ENCODE data around the gene ABCF2.

Gene ABCF2

DNA sequence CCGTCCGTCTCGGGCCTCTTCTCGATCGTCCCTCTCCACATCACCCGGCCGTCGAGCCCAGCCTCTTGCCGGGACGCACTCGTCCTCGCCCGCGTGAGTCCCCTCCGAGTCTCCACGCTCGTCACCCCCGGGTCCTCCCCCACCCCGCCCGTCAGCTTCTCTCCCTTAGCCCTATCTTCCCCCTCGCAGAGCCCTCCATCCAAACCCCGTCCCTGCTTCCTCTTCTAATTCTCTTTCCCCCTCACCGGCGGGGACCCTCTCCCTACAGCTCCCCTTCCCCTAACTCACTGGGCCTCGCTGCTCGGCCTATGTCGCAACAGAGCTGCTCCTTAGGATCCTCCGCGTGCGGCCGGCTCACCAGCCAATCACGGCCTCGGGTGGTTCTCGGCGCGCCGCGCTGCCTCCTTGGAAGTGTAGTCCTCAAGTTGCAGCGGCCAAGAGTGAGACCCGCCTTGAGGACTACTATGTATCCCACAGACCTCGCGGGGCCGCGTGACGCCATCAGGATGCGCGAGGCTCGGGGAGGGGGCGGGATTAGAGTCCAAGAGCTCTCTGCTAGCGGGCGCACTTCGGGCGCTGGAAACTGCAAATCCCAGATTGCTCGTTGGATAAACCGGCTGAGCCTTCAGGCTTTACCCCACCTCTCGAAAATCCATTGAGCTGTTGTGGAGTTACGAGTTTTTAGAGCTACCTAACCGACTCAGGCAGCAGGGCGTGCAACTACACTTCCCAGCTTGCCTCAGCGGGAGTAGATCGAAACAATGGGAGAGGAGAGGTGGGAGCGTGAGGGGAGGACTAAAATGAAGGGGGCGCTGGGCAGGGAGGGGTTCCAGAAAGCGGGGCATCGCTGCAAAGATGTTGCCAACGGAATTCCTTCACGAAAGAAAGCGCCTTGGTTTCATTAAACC lies at the start of gene ABCF2:
TSS of gene ABCF2 (minus strand) at position 331 of the 908 bp plus-strand sequence. CDS start 747 bp downstream, outside the sequence.
- peak; percentile 99 for DNase-seq

DNA sequence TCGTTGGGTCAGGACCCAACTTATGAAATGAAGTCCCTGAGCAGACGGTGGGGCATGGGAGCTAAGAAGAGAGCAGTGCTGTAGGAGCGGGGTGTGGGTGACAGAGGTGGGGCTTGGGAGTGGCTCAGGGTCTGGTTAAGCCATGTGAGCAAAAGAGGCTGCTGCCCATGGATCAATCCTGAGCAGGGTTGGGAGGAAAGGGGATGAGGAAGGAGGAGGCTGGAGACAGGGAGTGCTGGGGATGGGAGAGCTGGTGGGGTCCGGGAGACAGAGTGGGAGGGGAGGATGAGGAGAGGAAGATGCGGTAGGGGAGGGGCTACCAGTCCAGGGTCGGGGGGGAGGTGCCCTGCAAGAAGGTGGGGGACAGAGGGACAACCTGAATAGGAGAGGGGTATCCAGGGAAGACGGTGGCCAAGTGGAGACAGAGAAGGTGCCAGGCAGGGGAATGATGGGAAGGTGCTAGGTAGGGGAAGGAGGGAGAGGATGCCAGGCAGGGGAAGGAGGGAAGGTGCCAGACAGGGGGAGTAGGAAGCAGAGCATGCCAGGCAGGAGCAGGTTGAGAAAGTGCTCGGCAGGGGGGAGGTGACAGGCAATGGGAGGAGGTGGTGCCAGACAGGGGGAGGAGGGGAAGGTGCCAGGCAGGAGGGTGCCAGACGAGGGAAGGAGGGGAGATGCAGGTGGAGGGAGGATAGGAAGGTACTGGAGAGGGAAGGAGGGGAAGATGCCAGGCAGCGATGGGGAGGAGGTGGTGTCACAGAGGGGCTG lies 49.0 kb upstream of the ABCF2 start:
- no peak for DNase-seq

DNA sequence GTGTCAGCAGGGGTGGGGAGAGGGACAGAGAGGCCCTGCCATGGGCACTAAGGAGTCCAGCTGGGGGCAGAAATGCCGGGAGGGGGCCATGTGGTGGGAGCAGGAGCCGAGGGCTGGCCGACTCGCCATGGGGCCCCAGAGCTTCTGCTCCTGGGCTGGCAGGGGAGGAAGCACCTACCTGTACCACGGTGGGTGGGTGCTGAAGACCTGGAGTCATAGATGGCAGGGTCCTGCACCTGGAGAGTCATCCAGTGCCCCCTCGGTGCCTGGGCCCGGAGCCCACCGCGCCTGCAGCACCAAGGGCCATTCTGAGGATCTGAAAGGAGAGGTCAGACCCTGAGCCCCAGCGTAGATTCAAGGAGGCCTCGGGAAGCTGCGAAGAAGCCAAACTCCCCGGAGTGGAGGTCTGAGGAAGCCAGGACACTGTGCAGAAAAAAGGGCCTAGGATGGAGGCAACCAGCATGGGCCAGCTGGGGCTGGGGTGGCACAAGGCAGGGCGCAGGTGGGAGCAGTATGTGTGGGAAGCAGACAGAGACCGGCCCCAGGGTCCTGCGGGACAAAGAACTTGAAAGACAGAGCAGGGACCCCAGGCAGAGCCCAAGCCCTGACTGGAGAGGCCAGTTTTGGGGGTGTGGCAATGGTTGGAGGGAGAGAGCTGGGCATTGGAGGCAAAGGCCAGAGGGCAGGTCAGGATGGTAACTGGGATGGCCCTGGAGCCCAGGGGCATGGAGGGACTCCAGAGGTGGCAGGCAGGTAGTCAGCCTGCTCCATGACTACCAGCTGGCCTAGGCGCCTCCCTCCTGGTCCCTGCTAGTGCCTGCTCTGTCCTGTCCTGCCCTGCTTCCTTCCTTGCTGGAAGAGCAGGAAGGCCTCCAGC lies 48.2 kb upstream of the ABCF2 start:
- no peak for DNase-seq

- no peak for DNase-seq
These were observed 47.4 kb upstream of the ABCF2 start for GRCh38 chr7:151274396-151274795.

GRCh38 chr7:151273651-151274390 lies 46.8 kb upstream of the ABCF2 start:
- no peak for DNase-seq

DNA sequence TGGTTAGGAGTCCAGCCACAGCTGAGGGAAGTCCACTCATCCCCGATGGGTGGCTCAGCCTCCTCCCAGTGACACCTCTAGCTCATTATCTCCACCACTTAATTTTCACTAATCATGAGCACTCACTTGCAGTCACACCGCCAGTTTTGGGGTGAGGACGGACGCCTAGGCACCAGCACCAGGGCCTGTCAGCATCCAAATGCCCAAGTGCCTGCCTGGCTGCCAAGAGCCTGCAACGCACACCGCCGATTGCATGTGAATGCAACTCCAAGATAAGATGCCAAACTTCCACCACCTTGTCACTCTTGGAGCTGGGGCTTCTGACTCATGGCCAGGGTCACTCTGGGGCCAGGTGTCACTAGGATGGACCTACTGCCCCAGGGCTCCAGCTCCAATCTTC lies 45.9 kb upstream of the ABCF2 start:
- DNase-seq = no peak

GRCh38 chr7:151272405-151272804 lies 45.4 kb upstream of the ABCF2 start:
- DNase-seq = no peak

GRCh38 chr7:151271699-151272355 lies 44.8 kb upstream of the ABCF2 start:
- DNase-seq = no peak

GRCh38 chr7:151269511-151269910 lies 42.5 kb upstream of the ABCF2 start:
- DNase-seq = no peak

DNA sequence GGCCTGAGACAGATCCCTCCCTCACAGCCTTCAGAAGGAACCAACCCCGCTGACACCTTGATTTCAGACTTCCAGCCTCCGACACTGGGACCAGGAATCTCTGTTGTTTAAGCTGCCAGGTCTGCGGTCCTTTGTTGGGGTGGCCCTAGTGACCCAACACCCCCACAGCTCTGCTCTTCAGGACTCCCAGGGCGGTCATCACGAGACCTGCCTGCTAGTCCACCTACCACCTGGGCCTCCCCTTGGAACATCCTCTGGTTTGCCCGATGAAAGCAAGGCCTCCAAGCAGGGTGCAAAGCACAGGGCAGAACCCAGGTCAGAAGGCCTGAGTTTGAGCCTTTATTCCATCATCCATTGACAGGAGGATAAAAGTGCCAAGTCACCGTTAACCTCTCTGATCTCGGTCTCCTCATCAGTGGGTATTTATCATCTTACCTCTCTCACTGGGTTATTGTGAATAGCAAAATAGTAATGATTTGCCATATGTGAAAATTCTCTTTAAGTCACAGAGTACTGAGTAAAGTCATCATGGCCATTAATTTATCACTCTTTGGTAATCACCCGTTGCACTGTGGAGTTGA lies 38.4 kb upstream of the ABCF2 start:
- DNase-seq = no peak

DNA sequence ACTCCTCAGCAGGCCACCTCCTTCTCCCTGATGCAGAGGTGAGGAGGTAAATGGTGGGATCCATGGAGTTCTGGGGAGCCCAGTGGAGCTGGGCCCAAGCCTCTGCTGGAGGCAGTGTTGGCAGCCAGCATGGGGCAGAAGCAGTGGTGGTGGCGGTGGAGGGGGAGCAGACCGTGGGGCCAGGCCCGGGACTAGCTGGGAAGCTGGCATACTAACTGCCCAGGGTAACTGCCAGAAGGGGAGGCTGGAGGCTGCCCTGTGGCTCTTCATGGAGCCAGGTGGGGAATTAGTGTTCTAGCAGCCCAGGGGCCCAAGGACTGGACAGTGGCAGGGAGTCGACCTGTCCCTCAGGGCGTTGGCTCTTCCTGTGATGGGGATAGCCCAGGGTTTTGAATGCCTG lies 37.6 kb upstream of the ABCF2 start:
- no peak for DNase-seq

- DNase-seq = no peak
These were observed 34.5 kb upstream of the ABCF2 start for GRCh38 chr7:151261529-151261928.

DNA sequence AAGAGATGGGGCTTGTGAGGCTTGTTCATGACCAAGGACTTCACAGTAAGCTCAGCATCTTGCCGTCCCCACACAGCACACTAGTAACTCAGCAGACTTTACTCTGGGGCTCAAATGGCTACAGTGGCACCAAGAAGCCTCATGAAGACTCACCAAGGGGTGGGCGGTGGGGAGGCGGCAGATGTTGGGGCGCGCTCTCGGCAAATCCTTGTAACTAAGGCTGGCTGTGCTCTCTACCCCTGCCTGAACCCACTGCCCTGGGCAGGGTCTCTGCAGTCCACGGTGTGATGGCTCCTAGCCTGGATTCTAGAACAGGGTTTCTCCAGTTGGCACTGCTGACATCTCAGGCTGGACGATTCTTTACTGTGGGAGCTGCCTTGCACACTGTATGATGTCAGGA lies 33.9 kb upstream of the ABCF2 start:
- DNase-seq = no peak

- no peak for DNase-seq
These were observed 33.5 kb upstream of the ABCF2 start for GRCh38 chr7:151260471-151260870.

- DNase-seq = no peak
These were observed 31.0 kb upstream of the ABCF2 start for GRCh38 chr7:151257990-151258389.

DNA sequence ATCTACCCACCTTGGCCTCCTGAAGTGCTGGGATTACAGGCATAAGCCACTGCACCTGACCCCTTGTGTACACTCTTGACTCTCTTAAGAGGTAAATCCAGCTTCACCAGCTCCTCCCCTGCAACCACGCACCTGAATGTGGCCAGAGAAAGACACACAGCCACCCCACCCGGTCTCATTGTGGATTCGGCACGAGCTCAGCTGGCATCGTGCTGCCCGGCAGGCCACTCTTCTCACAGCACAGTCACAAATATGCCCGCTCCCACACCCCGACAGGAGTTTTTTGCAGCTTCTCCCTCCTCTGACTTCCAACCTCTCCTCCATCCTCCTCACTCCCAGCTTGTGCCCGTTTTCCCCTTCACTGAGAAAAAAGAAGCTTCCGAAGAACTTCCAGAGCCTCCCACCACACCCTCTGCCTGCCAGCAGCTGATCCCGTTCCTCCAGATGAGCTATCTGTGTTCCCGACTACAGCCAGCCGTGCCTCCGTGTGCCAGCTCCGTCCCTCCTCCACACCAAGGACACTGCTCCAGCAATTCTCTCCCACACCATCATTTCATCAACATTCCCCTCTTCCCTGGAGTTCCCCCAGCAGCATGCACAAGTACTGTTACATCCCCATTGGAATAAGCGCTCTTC lies 29.5 kb upstream of the ABCF2 start:
- DNase-seq = no peak

- no peak for DNase-seq
These were observed 28.4 kb upstream of the ABCF2 start for GRCh38 chr7:151255390-151255789.

GRCh38 chr7:151254851-151255250 lies 27.8 kb upstream of the ABCF2 start:
- DNase-seq = no peak

DNA sequence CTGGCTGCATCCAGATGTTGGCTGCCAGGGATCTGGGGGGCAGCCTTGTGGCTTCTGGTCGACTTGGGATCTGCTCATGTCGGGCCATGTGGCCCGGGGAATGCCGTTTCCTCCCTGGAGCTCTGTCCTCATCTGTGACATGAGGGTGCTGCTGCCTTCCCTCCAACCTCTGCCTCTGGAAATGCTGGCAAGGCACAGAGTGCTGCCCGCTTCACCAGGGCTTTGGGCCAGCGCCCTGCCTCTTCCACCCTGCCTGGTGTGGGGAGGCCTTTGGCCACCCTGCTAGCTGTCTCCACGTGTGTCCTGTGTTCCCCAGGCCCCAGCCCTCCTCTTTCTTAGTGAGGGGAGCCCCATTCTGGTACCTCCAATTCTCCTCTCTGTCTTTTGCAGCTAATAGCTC lies 27.3 kb upstream of the ABCF2 start:
- DNase-seq = no peak

- DNase-seq = no peak
These were observed 26.1 kb upstream of the ABCF2 start for GRCh38 chr7:151252961-151253711.

Measured in NCI-H2107 (cell line).